Breast epithelium (tissue), 4 donors: ENCODE measurements around the gene RANBP17. TPM values are rescaled to one million over a fixed set of nuclear protein-coding genes. Genes with fewer than 3 reads are reported as not detected.

Source experiments
- DNase-seq, 2 donors: peaks; one replicate each; pipeline ENCODE4 v3.0.0-alpha.2; 2019; ENCODE audit warnings: low spot score in 2 of 2
- H3K27ac ChIP-seq, 2 donors: fragments of 200-600 bp; sonication (generic) in 1 of 2; one replicate each; pipeline ENCODE4 v1.5.1; 2016 to 2019; ENCODE audit warnings: mild to moderate bottlenecking in 1 of 2
- H3K27me3 ChIP-seq, 2 donors: fragments of 200-600 bp; sonication (generic) in 1 of 2; one replicate each; pipeline versions ENCODE4 v1.5.1 to v1.6.0; 2017 to 2019; ENCODE audit warnings: control low read depth in 1 of 2, mild to moderate bottlenecking in 1 of 2
- H3K36me3 ChIP-seq: fragments of 200-600 bp; one replicate; pipeline ENCODE4 v1.5.1; 2019
- H3K4me1 ChIP-seq, 2 donors: fragments of 200-600 bp; sonication (generic); one replicate each; pipeline ENCODE4 v1.5.1; 2016 to 2019; ENCODE audit warnings: control low read depth in 1 of 2
- H3K4me3 ChIP-seq, 3 donors: fragments of 200-600 bp; sonication (generic); 1 replicate in 2 of 3; 2 replicates in 1 of 3; pipeline ENCODE4 v1.5.1; 2016 to 2019; ENCODE audit warnings: mild to moderate bottlenecking in 3 of 3, moderate library complexity in 2 of 3
- H3K9me3 ChIP-seq, 2 donors: fragments of 200-600 bp; sonication (generic) in 1 of 2; one replicate each; pipeline ENCODE4 v1.5.1; 2016 to 2019; ENCODE audit warnings: control low read depth in 1 of 2
- CTCF ChIP-seq, 3 donors: fragments of 450-650 bp; IDR thresholded peaks; one replicate each; pipeline ENCODE4 v1.5.1; 2016 to 2017; ENCODE audit warnings: antibody characterized with exemption in 3 of 3, mild to moderate bottlenecking in 3 of 3, moderate library complexity in 3 of 3
- POLR2A ChIP-seq: fragments of 450-650 bp; IDR thresholded peaks from one replicate; pipeline ENCODE4 v1.6.1; 2016; ENCODE audit warnings: antibody characterized with exemption, mild to moderate bottlenecking, moderate library complexity
- POLR2AphosphoS5 ChIP-seq, 3 donors: sonication (generic); formaldehyde crosslinking; IDR thresholded peaks; one replicate each; pipeline ENCODE4 v1.6.1; 2017; ENCODE audit warnings: antibody characterized with exemption in 3 of 3
- intact Hi-C: fragments of 100-400 bp; cut with DNase I; formaldehyde crosslinking; loops from one replicate; pipeline ENCODE4 v1.15.1; 2023; ENCODE audit warnings: low total_unique reads
- total RNA-seq, 3 donors: library from RNA; depleted of rRNA; stranded (reverse); fragments of >200 nt; gene quantifications; one replicate each; pipeline ENCODE4 v1.1.0, GENCODE V29; 2016

Gene RANBP17
- total RNA-seq, 3 donors from 2014 or later = 6.9 to 28.4 (median 13.4) TPM

- no peak for TF ChIP-seq CTCF (IDR thresholded peaks at IDR 0.05)
- TF ChIP-seq POLR2A = no peak
- TF ChIP-seq POLR2AphosphoS5 (IDR thresholded peaks at IDR 0.05) = no peak
- no peaks in the 10 kb centered on the region for H3K36me3 ChIP-seq
- H3K9me3 ChIP-seq = no peaks in the 10 kb centered on the region
- intact Hi-C loops = no loop called here
- H3K4me3 ChIP-seq = no peak overlapping the region
- peaks cover 20 to 90% of the 10 kb centered on the region in 2 donors for H3K27me3 ChIP-seq
- no peak for DNase-seq
- H3K27ac ChIP-seq = no peak overlapping the region
- peaks cover 0 to 5% of the 10 kb centered on the region in 2 donors for H3K4me1 ChIP-seq
These were observed 446.1 kb downstream of the RANBP17 start for GRCh38 chr5:171307789-171308452.

- Histone ChIP-seq H3K9me3 (no peaks in the 10 kb centered on the region), H3K36me3 (no peaks in the 10 kb centered on the region), H3K4me3 (peak within 1 kb of the TSS in 1 of 3 donors; percentile 44), H3K27me3 (peaks cover 20 to 97% of the 10 kb centered on the region in 2 donors), H3K27ac (no peak within 1 kb of the TSS), H3K4me1 (peaks cover 0 to 5% of the 10 kb centered on the region in 2 donors)
- no peak for DNase-seq
- no peak for TF ChIP-seq CTCF (IDR thresholded peaks at IDR 0.05)
- TF ChIP-seq POLR2A = no peak
- no peak for TF ChIP-seq POLR2AphosphoS5 (IDR thresholded peaks at IDR 0.05)
- intact Hi-C loops = no loop called here
These were observed 446.8 kb downstream of the RANBP17 start, which contains the start of gene TLX3 for GRCh38 chr5:171308453-171309275. TLX3 (plus strand) TSS chr5:171309248; CDS start chr5:171309366, 118 bp downstream.

- Histone ChIP-seq H3K27me3 (peaks cover 20 to 99% of the 10 kb centered on the region in 2 donors), H3K4me1 (peaks cover 0 to 5% of the 10 kb centered on the region in 2 donors), H3K9me3 (no peaks in the 10 kb centered on the region), H3K4me3 (peak overlapping the region in 1 of 3 donors; percentile 44), H3K27ac (no peak overlapping the region), H3K36me3 (no peaks in the 10 kb centered on the region)
- intact Hi-C loops = no loop called here
- DNase-seq = no peak
- no peak for TF ChIP-seq POLR2AphosphoS5 (IDR thresholded peaks at IDR 0.05)
These were observed 447.7 kb downstream of the RANBP17 start for GRCh38 chr5:171309276-171310211.

- intact Hi-C loops = no loop called here
- Histone ChIP-seq H3K27ac (no peak overlapping the region), H3K27me3 (peaks cover 20 to 99% of the 10 kb centered on the region in 2 donors), H3K36me3 (no peaks in the 10 kb centered on the region), H3K9me3 (no peaks in the 10 kb centered on the region), H3K4me1 (peaks cover 0 to 5% of the 10 kb centered on the region in 2 donors), H3K4me3 (peak overlapping the region in 1 of 3 donors; percentile 58)
- no peak for DNase-seq
- no peak for TF ChIP-seq POLR2A
- no peak for TF ChIP-seq POLR2AphosphoS5 (IDR thresholded peaks at IDR 0.05)
- no peak for TF ChIP-seq CTCF (IDR thresholded peaks at IDR 0.05)
These were observed 448.5 kb downstream of the RANBP17 start for GRCh38 chr5:171310212-171310818.
